HCT116 (cell line): Measurements from ENCODE around the gene CRISPLD2. TPM values are rescaled to one million over a fixed set of nuclear protein-coding genes. Genes with fewer than 3 reads are reported as not detected.

ENCODE experiments used
- ATAC-seq: fragments of 200-7000 bp; cut with Tn5 transposase; 2 replicates; pipeline ENCODE4 v1.9.1; 2020; ENCODE audit warnings: mild to moderate bottlenecking, moderate library complexity
- BruUV-seq: library from RNA; stranded (reverse); fragments of 400-500 nt; replicated peaks from 2 replicates; lab custom pipeline; 2021; lab: Mats Ljungman, UMichigan
- CTCF ChIA-PET: fragments of 300-600 bp; sonication (Branson Sonifier 250); formaldehyde crosslinking; loops from one replicate; lab custom pipeline; 2021; ENCODE audit warnings: antibody characterized with exemption; lab: Charles Lee
- POLR2A ChIA-PET: fragments of 300-600, 350-600 bp; sonication (Branson Sonifier 250); formaldehyde crosslinking; loops from one replicate; lab custom pipeline; 2021; ENCODE audit warnings: antibody characterized with exemption; lab: Charles Lee
- RAD21 ChIA-PET, 2 experiments: fragments of 300-600 bp; sonication (Branson Sonifier 250); formaldehyde crosslinking; loops; one replicate each; lab custom pipeline; 2023; ENCODE audit warnings: low total read pairs in 2 of 2; ENCODE audit not compliant: uncharacterized antibody in 2 of 2, unreplicated experiment in 2 of 2, low non-redundant PET in 1 of 2; lab: Charles Lee
- DNase-seq: peaks from one replicate; pipeline ENCODE4 v3.0.0-alpha.2; 2010; ENCODE audit warnings: low read depth, low spot score
- H2AFZ ChIP-seq: fragments of 200-600 bp; shearing (Covaris generic), sonication (generic); 2 replicates; pipeline ENCODE4 v1.6.1; 2017; ENCODE audit warnings: low read depth, mixed run types, mixed read lengths, antibody characterized with exemption, low read length; ENCODE audit not compliant: poor library complexity, severe bottlenecking
- H3K27ac ChIP-seq: 2 replicates; pipeline ENCODE4 v1.5.1; 2012; ENCODE audit warnings: low read depth, low read length
- H3K27me3 ChIP-seq: fragments of 200-600 bp; sonication (generic); 2 replicates; pipeline ENCODE4 v1.6.1; 2016; ENCODE audit warnings: mixed run types, low read length, mixed read lengths; ENCODE audit not compliant: insufficient read depth
- H3K36me3 ChIP-seq, 2 experiments: fragments of 200-500 bp in 1 of 2; fragments of 200-600 bp in 1 of 2; sonication (Bioruptor generic) in 1 of 2; sonication (generic) in 1 of 2; 2 replicates each; pipeline versions ENCODE4 v1.5.1 to v1.6.1; 2014 to 2016; ENCODE audit warnings: low read length in 2 of 2, inconsistent platforms in 1 of 2, mixed read lengths in 1 of 2, mixed run types in 1 of 2; ENCODE audit not compliant: insufficient read depth in 2 of 2, control insufficient read depth in 1 of 2
- H3K4me1 ChIP-seq, 2 experiments: fragments of 200-600 bp in 1 of 2; sonication (generic) in 1 of 2; 2 replicates each; pipeline versions ENCODE4 v1.5.1 to v1.6.1; 2012 to 2017; ENCODE audit warnings: low read length in 2 of 2, inconsistent platforms in 1 of 2, mild to moderate bottlenecking in 1 of 2, mixed read lengths in 1 of 2, mixed run types in 1 of 2, moderate library complexity in 1 of 2; ENCODE audit not compliant: insufficient read depth in 2 of 2, control insufficient read depth in 1 of 2
- H3K4me2 ChIP-seq: fragments of 200-600 bp; sonication (generic); 2 replicates; pipeline ENCODE4 v1.6.1; 2017; ENCODE audit warnings: mixed run types, low read length, mixed read lengths
- H3K4me3 ChIP-seq, 2 experiments: fragments of 200-600 bp in 1 of 2; sonication (generic) in 1 of 2; replicated peaks in 1 of 2; 2 replicates each; pipeline ENCODE4 v1.5.1; 2011 to 2016; ENCODE audit warnings: low read length in 2 of 2, control low read depth in 1 of 2, low read depth in 1 of 2, mild to moderate bottlenecking in 1 of 2, mixed read lengths in 1 of 2, mixed run types in 1 of 2
- H3K79me2 ChIP-seq: fragments of 200-600 bp; sonication (generic); 2 replicates; pipeline ENCODE4 v1.6.1; 2017; ENCODE audit warnings: mild to moderate bottlenecking, mixed run types, low read length, moderate library complexity, mixed read lengths; ENCODE audit not compliant: insufficient read depth
- H3K9ac ChIP-seq: fragments of 200-600 bp; sonication (generic); 2 replicates; pipeline ENCODE4 v1.6.1; 2016; ENCODE audit warnings: low read length, mixed read lengths
- H3K9me2 ChIP-seq: fragments of 200-600 bp; sonication (generic), shearing (Covaris generic); 2 replicates; pipeline ENCODE4 v1.6.1; 2017; ENCODE audit warnings: mixed run types, mild to moderate bottlenecking, moderate library complexity; ENCODE audit not compliant: insufficient read depth
- H3K9me3 ChIP-seq, 2 experiments: fragments of 200-500 bp in 1 of 2; fragments of 200-600 bp in 1 of 2; sonication (Bioruptor generic) in 1 of 2; sonication (generic) in 1 of 2; 2 replicates each; pipeline ENCODE4 v1.6.1; 2014 to 2017; ENCODE audit warnings: low read length in 2 of 2, mixed read lengths in 2 of 2, inconsistent platforms in 1 of 2, low read depth in 1 of 2, mild to moderate bottlenecking in 1 of 2, mixed run types in 1 of 2, moderate library complexity in 1 of 2; ENCODE audit not compliant: control insufficient read depth in 1 of 2, insufficient read depth in 1 of 2
- H4K20me1 ChIP-seq: fragments of 200-600 bp; sonication (generic), shearing (Covaris generic); 2 replicates; pipeline ENCODE4 v1.6.1; 2017; ENCODE audit warnings: mixed run types, mild to moderate bottlenecking, moderate library complexity; ENCODE audit not compliant: insufficient read depth
- CBX3 ChIP-seq: IDR thresholded peaks from 2 replicates; pipeline ENCODE4 v1.6.1; 2012; ENCODE audit warnings: low read depth
- CEBPB ChIP-seq: IDR thresholded peaks from 2 replicates; pipeline ENCODE4 v1.6.1; 2012; ENCODE audit warnings: low read depth
- EGR1 ChIP-seq: IDR thresholded peaks from 2 replicates; pipeline ENCODE4 v1.6.1; 2012; ENCODE audit warnings: low read depth
- EZH2phosphoT487 ChIP-seq: fragments of 200-600 bp; IDR thresholded peaks from 2 replicates; pipeline ENCODE4 v1.6.1; 2018; ENCODE audit warnings: antibody characterized with exemption, borderline replicate concordance
- FOSL1 ChIP-seq: IDR thresholded peaks from 2 replicates; pipeline ENCODE4 v1.6.1; 2012; ENCODE audit warnings: low read depth
- POLR2A ChIP-seq: IDR thresholded peaks from 2 replicates; pipeline ENCODE4 v1.7.0; 2011; ENCODE audit warnings: borderline replicate concordance; ENCODE audit not compliant: insufficient read depth, insufficient read length; ENCODE audit errors: extremely low read depth
- POLR2AphosphoS5 ChIP-seq: IDR thresholded peaks from 2 replicates; pipeline ENCODE4 v1.6.1; 2011; ENCODE audit warnings: mild to moderate bottlenecking, low read depth, low read length, moderate library complexity
- SP1 ChIP-seq: IDR thresholded peaks from 2 replicates; pipeline ENCODE4 v1.6.1; 2012; ENCODE audit warnings: low read depth
- SRF ChIP-seq: IDR thresholded peaks from 2 replicates; pipeline ENCODE4 v1.6.1; 2012; ENCODE audit warnings: low read depth
- ZFX ChIP-seq: fragments of 450-650 bp; IDR thresholded peaks from 2 replicates; pipeline ENCODE4 v1.6.1; 2017
- ZNF274 ChIP-seq: fragments of 200-500 bp; sonication (Bioruptor generic); IDR thresholded peaks from 2 replicates; pipeline ENCODE4 v1.6.1; 2014; ENCODE audit warnings: mild to moderate bottlenecking, low read depth, low read length, inconsistent platforms
- intact Hi-C: fragments of 100-400 bp; cut with micrococcal nuclease; formaldehyde crosslinking; loops from 2 replicates; pipeline ENCODE4 v1.10.0; 2022
- total RNA-seq: library from RNA; stranded (reverse); gene quantifications from one replicate; pipeline ENCODE4 v1.2.1, GENCODE V29; 2021; ENCODE audit not compliant: unreplicated experiment
- TF ChIP-seq, protein P1 (sequence below): IDR thresholded peaks from 2 replicates; pipeline ENCODE4 v1.6.1; 2012
- TF ChIP-seq, protein P2 (sequence below): IDR thresholded peaks from 2 replicates; pipeline ENCODE4 v1.6.1; 2012
- TF ChIP-seq, protein P3 (sequence below): IDR thresholded peaks from 2 replicates; pipeline ENCODE4 v1.6.1; 2011; ENCODE audit warnings: mild to moderate bottlenecking, low read length, moderate library complexity; ENCODE audit not compliant: insufficient replicate concordance; ENCODE audit errors: extremely low read depth

CRISPLD2 gene
- total RNA-seq, 1 experiment from 2014 or later: 4.6 TPM

DNA sequence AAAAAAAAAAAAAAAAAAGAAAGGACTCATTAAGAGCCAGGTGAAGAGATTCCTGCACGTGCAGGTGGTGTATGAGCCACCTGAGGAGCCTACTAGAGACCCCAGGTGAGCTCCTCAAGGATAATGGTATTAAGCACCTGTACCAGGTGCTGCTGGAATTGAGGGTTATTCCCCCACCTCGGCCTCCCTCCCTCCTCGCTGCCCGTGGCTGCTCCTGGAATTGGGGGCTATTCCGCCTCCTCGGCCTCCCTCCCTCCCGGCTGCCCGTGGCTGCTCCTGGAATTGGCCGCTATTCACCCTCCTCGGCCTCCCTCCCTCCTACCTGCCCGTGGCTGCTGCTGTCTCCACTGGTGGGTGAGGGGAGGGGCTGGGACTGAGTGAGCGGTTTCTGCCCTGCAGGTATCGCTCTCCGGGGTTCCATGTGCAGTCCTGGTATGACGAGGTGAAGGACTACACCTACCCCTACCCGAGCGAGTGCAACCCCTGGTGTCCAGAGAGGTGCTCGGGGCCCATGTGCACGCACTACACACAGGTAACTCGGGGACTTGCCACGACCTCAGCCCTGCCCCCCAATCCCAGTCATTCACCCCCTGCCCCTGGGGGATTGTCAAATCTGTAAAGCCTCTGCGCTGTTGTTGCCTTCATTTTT, 29.3 kb downstream of the CRISPLD2 start:
- H3K4me3 ChIP-seq: no peak overlapping the region
- H3K36me3 ChIP-seq: no peaks in the 10 kb centered on the region
- ChIA-PET POLR2A (no interaction called here), CTCF (no interaction called here), RAD21 (no interaction called here)
- H3K27ac ChIP-seq: no peak overlapping the region
- H3K79me2 ChIP-seq: no peaks in the 10 kb centered on the region
- no peak overlapping the region for H2AFZ ChIP-seq
- no peak overlapping the region for H3K4me2 ChIP-seq
- H3K9me3 ChIP-seq: no peaks in the 10 kb centered on the region
- DNase-seq (no peak), ATAC-seq (no peak)
- H3K27me3 ChIP-seq: no peaks in the 10 kb centered on the region
- intact Hi-C loops: no loop called here
- no peaks in the 10 kb centered on the region for H3K9me2 ChIP-seq
- TF ChIP-seq CBX3: no peak
- TF ChIP-seq, protein P1, sequence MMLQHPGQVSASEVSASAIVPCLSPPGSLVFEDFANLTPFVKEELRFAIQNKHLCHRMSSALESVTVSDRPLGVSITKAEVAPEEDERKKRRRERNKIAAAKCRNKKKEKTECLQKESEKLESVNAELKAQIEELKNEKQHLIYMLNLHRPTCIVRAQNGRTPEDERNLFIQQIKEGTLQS: no peak
- TF ChIP-seq SRF: no peak
- no peak for TF ChIP-seq CEBPB
- TF ChIP-seq, protein P2, sequence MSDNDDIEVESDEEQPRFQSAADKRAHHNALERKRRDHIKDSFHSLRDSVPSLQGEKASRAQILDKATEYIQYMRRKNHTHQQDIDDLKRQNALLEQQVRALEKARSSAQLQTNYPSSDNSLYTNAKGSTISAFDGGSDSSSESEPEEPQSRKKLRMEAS: no peak
- no peak for TF ChIP-seq POLR2A
- TF ChIP-seq FOSL1: no peak
- no peak for TF ChIP-seq EGR1
- no peak for TF ChIP-seq ZNF274
- TF ChIP-seq, protein P3, sequence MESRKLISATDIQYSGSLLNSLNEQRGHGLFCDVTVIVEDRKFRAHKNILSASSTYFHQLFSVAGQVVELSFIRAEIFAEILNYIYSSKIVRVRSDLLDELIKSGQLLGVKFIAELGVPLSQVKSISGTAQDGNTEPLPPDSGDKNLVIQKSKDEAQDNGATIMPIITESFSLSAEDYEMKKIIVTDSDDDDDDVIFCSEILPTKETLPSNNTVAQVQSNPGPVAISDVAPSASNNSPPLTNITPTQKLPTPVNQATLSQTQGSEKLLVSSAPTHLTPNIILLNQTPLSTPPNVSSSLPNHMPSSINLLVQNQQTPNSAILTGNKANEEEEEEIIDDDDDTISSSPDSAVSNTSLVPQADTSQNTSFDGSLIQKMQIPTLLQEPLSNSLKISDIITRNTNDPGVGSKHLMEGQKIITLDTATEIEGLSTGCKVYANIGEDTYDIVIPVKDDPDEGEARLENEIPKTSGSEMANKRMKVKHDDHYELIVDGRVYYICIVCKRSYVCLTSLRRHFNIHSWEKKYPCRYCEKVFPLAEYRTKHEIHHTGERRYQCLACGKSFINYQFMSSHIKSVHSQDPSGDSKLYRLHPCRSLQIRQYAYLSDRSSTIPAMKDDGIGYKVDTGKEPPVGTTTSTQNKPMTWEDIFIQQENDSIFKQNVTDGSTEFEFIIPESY: no peak
- no peak for TF ChIP-seq EZH2phosphoT487
- no peak for TF ChIP-seq ZFX
- TF ChIP-seq SP1: no peak
- no peak for TF ChIP-seq POLR2AphosphoS5
- no peak overlapping the region for H3K9ac ChIP-seq
- no peaks in the 10 kb centered on the region for H4K20me1 ChIP-seq
- no TSS peak for BruUV-seq
- peaks cover 5 to 18% of the 10 kb centered on the region in 2 experiments; a peak in 3 of 4 replicates for H3K4me1 ChIP-seq
